ENCODE measurements around the gene ABHD12B. TPM values are rescaled to one million over a fixed set of nuclear protein-coding genes. Genes with fewer than 3 reads are reported as not detected.
A peak's percentile ranks its signal among the peaks of the same experiment; 100 is the strongest.

The ABHD12B gene
- total and polyA plus RNA-seq, 2 of the 13 experiments (the other 11 are each of a cell fraction or from before 2014, with no cell fraction given): not detected

- TF ChIP-seq TERF1 (CRISPR knock-in tag; IDR thresholded peaks at IDR 0.05): no peak
- peak; percentile 60; the same call in 1 of the 2 replicates for TF ChIP-seq PPARG (CRISPR knock-in tag; conservative IDR thresholded peaks at IDR 0.05)
- TF ChIP-seq CREM (IDR thresholded peaks at IDR 0.05): no peak
- no peak for TF ChIP-seq CREM (CRISPR knock-in tag; IDR thresholded peaks at IDR 0.05)
- peak; percentile 19; the same call in 1 of the 2 replicates for TF ChIP-seq SP5 (CRISPR knock-in tag; IDR thresholded peaks at IDR 0.05; ENCODE audit: borderline replicate concordance, low read depth)
- no peak for TF ChIP-seq ZNF383 (CRISPR knock-in tag; IDR thresholded peaks at IDR 0.05; ENCODE audit: borderline replicate concordance)
- TF ChIP-seq ZNF430 (CRISPR knock-in tag; IDR thresholded peaks at IDR 0.05): no peak
- peak in 1 of 2 experiments; percentile 60; a peak in 2 of 4 replicates for TF ChIP-seq EP300 (IDR thresholded peaks at IDR 0.05; ENCODE audit: low read depth in 2 of 2, low read length in 2 of 2)
- no peak for TF ChIP-seq EP300 (CRISPR knock-in tag; IDR thresholded peaks at IDR 0.05; ENCODE audit: borderline replicate concordance)
- TF ChIP-seq TFE3 (CRISPR knock-in tag; IDR thresholded peaks at IDR 0.05): peak; percentile 58; the same call in 1 of the 2 replicates
- no peak for TF ChIP-seq NFE2 (CRISPR knock-in tag; IDR thresholded peaks at IDR 0.05)
- 0 out of 2 replicates have a peak, but pooled peaks have one; percentile 14 for TF ChIP-seq MED1 (CRISPR knock-in tag; IDR thresholded peaks at IDR 0.05)
- peak; percentile 71 for TF ChIP-seq ARID5B (CRISPR knock-in tag; IDR thresholded peaks at IDR 0.05)
- TF ChIP-seq FOSL2 (CRISPR knock-in tag; IDR thresholded peaks at IDR 0.05): 0 out of 2 replicates have a peak, but pooled peaks have one; percentile 39
- TF ChIP-seq SP2 (CRISPR knock-in tag; IDR thresholded peaks at IDR 0.05): no peak
- TF ChIP-seq ZNF569 (CRISPR knock-in tag; IDR thresholded peaks at IDR 0.05; ENCODE audit: borderline replicate concordance): no peak
- TF ChIP-seq ZNF10 (CRISPR knock-in tag; IDR thresholded peaks at IDR 0.05; ENCODE audit: borderline replicate concordance, low read depth): no peak
- no peak for TF ChIP-seq SETDB1 (CRISPR knock-in tag; IDR thresholded peaks at IDR 0.05; ENCODE audit: borderline replicate concordance)
- TF ChIP-seq ZNF510 (CRISPR knock-in tag; IDR thresholded peaks at IDR 0.05; ENCODE audit: low read depth): no peak
- TF ChIP-seq BCL6 (CRISPR knock-in tag; IDR thresholded peaks at IDR 0.05): peak; percentile 74
- TF ChIP-seq ZBTB25 (CRISPR knock-in tag; IDR thresholded peaks at IDR 0.05): no peak
- TF ChIP-seq TFAP4 (IDR thresholded peaks at IDR 0.05; ENCODE audit: borderline replicate concordance, low read depth): 0 out of 2 replicates have a peak, but pooled peaks have one; percentile 3
These were observed 48.8 kb downstream of the ABHD12B start (continued) for GRCh38 chr14:50920482-50921230.
